Muscle of arm (tissue), 12 donors: ENCODE measurements around the gene ANKRD13A. TPM values are rescaled to one million over a fixed set of nuclear protein-coding genes. Genes with fewer than 3 reads are reported as not detected.
A peak's percentile ranks its signal among the peaks of the same experiment; 100 is the strongest.
"Not testable (repeated sequence)": the region's sequence is repeated elsewhere in the genome, so short reads cannot be mapped to it uniquely, and the experiment has no call there.

ENCODE experiments used
- DNase-seq: peaks from one replicate; pipeline ENCODE4 v3.0.0-alpha.2; 2013
- polyA plus RNA-seq, 12 donors: library from polyadenylated mRNA; unstranded; fragments of 120-200 nt; gene quantifications; one replicate each; pipeline ENCODE4 v1.2.1, GENCODE V29; 2013; ENCODE audit not compliant: insufficient read length in 12 of 12

ANKRD13A gene
- polyA plus RNA-seq, 12 donors = 37.2 to 70.0 (median 48.2) TPM; not detected in 1

DNA sequence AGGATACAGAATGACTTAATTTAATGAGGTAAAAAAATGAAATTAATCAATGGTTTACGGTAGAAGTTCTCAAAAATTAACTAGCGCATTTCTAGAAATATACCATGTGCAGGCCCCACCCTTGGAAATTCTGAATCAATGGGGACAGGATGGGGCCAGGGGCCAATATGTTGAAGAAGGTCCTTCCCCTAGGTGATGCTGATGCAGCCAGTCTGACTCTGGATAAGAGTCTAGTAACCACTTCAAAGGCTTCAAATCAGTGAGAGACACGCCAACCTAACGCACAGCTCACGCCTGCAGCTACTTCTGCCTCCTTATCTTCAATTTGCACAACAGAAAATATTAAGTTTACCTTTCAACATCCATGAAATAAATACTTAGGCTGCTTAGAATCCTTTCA lies 17.9 kb upstream of the ANKRD13A start:
- DNase-seq = no peak

GRCh38 chr12:109982210-109982609 lies 17.0 kb upstream of the ANKRD13A start:
- no peak for DNase-seq

GRCh38 chr12:109983432-109984142 lies 15.6 kb upstream of the ANKRD13A start:
- no peak for DNase-seq

DNA sequence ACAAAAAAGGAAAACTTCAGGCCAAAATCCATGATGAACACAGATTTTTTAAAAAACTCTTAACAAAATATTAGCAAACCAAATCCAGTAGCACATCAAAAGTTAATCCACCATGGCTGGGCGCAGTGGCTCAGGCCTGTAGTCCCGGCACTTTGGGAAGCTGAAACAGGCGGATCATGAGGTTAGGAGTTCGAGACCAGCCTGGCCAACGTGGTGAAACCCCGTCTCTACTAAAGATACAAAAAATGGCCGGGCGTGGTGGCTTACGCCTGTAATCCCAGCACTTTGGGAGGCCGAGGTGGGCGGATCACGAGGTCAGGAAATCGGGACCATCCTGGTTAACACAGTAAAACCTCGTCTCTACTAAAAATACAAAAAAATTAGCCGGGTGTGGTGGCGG lies 13.0 kb upstream of the ANKRD13A start:
- not testable (repeated sequence) for DNase-seq

DNA sequence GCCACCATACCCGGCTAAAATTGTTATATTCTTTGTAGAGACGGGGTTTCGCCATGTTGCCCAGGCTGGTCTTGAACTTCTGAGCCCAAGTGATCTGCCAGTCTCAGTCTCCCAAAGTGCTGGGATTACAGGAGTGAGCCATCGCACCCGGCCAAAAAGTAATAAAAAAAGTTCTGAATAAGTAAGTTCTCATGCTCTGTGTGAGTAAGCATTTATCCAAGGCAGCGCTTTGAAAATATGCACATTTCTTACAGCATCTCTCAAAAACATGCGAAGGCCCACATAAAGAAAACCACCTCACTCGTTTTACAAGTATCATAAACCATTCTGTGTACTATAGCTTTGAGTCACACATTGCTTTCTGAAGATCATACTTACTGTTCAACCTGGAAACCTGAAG lies 11.6 kb upstream of the ANKRD13A start:
- no peak for DNase-seq

DNA sequence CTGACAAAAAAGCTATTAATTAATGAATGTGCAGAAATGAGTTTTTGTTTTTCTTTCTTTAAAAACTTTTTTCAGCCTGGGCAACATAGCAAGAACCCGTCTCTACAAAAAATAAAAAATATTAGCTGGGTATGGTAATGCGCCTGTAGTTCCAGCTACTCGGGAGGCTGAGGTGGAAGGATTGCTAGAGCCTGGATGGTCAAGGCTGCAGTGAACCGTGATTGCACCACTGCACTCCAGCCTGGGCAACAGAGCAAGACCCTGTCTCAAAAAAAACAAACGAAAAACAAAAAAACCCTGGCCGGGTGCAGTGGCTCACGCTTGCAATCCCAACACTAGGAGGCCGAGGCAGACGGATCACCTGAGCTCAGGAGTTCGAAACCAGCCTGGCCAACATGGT lies 11.0 kb upstream of the ANKRD13A start:
- no peak for DNase-seq

- DNase-seq = no peak
Measured at GRCh38 chr12:109988903-109989302, 10.3 kb upstream of the ANKRD13A start.

- DNase-seq = no peak
Measured at GRCh38 chr12:109989380-109989779, 9.8 kb upstream of the ANKRD13A start.

- no peak for DNase-seq
Measured at GRCh38 chr12:109991586-109991985, 7.6 kb upstream of the ANKRD13A start.

GRCh38 chr12:109993091-109993490 lies 6.1 kb upstream of the ANKRD13A start:
- DNase-seq = no peak

DNA sequence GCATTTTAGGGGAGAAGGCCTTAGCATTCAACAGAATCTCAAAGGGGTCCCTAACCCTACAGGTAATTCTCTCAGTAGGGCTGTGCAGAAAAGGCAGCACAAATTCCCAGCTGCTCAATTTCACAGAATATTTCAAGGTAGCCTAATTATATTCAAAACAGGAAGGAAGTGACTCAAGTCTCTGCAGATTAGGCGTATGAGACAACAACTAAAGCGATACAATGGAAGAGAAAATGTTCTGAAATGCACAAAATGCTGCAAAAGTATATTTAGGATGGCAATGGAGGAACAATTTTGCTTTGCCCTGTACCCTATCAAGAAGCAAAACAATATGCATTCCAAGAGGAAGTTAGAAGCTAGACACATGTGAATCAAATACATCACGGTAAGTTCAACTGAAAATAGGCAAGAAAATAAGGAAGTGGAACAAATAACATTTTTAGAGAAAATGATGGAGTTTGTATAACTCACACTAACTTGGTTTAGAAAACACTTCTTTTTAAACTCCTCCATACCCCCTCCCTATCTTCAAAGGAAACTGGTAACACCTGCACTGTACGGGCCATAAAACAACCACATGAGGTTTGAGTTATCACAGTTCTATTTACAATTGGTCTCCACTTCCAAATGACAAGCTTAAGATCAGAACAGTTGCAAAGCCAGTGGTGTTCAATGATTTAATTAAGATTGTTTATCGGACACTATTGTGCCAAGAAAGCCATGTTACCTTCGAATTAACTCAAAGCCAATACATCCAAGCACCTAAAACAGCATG lies 4.6 kb upstream of the ANKRD13A start:
- no peak for DNase-seq

DNA sequence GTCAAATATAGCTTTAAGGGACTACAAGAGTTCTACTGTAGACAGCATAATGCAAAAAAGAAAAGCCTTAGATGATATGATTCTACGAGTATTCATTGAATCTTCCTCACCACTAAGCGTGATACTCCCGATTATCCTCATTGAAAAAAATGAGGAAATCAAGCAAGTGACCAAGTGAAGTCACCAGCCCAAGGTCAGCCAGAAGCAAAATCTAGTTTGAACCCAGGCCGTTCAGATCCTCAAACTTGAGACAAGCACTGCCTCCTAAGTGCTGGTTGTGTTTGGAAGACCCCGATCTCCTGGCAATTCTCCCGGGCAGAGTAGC lies 3.9 kb upstream of the ANKRD13A start:
- peak; percentile 31 for DNase-seq

DNA sequence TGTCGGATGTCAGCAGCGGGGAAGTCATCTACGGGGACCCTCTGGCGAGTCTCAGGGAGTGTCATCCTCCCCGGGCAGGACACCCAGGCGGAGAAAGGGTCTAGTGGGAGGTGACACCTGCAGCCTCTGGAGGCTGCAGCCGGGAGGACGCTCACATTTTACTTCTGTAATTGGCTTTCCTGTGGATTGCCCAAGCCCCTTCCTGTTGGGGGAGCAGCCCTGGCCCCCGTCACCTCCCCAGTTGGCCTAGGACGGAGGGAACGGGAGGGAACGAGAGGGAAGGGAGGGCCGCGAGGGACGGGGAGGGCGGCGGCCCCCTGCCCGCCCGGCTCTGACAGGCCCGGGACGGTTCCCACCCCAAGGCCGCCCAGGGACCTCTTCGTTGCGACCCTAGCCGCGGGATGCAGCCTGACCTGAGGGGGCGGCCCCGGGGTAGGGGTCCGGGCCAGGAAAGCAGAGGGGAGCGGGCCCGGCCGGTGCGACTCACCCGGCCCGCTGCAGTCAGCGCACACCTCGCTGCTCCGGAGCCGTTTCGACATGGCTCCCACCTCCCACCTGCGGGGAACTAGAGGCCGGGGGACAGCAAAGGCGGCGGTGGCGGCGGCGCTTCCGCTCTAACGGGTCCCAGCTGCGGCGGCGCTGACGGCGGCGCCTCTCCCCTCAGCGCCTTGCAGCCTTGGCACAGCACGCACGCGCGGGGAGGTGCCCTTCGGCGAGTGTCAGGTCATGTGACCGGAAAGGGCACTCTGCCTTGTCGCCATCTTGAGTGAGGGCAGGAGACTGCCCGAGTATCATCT lies 3.3 kb upstream of the ANKRD13A start, which contains the start of gene GIT2:
GIT2 (minus strand) TSS at position 683 of the 797 bp plus-strand sequence; CDS start at position 539, 144 bp downstream.
- peak; percentile 92 for DNase-seq

GRCh38 chr12:109996483-109996853 lies 2.8 kb upstream of the ANKRD13A start:
- no peak for DNase-seq

DNA sequence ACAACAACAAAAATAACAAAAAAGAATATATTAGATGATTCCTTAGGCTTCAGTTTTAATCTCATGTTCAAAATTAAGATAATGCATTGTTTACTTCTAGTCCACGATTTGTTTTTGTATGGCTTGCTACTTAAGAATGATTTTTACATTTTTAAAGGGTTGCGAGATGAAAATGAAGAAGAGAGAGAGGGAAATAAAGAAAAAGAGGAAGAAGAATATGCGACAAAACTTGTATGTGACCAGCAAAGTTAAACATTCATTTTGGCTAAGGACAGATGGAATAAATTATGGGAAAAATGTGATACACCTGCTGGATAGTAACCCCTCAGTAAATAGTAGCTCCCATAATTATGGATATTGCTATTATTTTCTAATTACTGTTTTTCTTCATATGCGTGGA lies 1.8 kb upstream of the ANKRD13A start:
- DNase-seq = no peak

- peak; percentile 37 for DNase-seq
Measured at GRCh38 chr12:109998241-109998903, 858 bp upstream of the ANKRD13A start.

DNA sequence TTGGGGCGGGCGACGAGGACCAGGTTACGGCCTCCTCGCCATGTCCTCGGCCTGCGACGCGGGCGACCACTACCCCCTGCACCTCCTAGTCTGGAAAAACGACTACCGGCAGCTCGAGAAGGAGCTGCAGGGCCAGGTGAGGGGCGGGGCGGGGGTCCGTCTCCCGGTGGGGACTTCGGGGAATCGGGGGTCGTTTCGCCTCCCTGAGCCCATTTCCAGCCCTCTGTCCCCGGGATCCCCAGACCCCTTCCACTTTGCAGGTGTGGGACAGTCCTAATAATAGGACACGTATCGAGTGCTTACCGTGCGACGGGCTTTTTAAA lies 380 bp downstream of the ANKRD13A start:
- no peak for DNase-seq

GRCh38 chr12:109999983-110000505 lies 814 bp downstream of the ANKRD13A start:
- no peak for DNase-seq

DNA sequence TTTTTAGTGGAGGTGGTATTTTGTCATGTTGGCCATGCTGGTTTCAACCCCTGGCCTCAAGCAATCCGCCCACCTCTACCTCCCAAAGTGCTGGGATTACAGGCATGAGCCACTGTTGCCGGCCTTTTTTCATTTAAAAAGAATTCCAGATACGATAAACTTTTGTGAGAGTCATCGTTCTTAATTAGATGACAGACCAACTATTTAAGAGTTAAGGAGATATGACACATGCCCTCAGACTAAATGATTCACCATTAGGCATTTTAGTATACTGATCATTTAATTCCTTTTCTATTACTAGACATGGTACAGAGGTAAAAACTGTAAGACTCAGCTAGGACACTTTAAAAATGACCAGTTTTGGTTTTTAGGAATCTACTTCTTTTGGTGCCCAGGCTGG lies 2.4 kb downstream of the ANKRD13A start:
- no peak for DNase-seq

DNA sequence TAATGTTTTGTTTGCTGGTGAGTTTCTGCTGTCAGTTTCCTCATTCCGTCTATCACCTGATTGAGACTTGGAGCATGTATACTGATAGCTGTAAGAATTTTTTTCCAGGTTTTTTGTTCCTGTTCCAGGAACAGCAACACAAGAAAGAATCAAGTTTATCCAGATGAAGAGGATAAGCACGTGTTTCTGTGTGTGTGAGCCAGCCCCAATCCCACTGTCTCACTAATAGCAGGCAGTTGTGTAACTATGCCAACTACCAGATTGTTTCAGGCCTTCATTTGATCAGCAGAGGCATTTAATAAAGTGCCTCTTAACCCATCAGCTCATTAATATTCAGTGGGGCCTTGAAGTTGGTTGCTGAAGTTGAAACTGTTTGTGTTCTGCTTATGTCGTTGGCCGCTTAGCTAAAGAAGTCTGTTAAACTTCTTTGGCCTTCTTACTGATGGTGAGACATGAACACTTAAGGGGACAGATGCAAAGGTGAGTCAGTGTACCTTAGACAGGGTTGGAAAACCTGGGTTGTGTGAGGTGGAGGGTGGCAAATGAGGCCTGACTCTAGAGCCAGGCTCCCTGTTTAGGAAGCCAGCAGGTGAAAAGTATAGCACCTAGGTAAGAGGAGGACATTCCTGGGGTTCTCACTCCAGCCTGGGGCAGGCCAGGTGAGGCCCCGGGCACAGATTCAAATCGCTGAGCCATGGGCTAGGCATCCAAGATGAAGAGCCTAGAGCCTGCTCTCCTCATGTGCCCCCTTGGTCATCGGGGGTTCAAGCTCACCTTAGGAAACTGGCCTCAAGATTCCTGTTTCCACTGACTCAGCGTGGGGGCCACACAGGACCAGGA lies 3.7 kb downstream of the ANKRD13A start:
- no peak for DNase-seq

GRCh38 chr12:110004598-110004997 lies 5.4 kb downstream of the ANKRD13A start:
- no peak for DNase-seq
